Measurements from ENCODE around the gene PPM1H.

DNA sequence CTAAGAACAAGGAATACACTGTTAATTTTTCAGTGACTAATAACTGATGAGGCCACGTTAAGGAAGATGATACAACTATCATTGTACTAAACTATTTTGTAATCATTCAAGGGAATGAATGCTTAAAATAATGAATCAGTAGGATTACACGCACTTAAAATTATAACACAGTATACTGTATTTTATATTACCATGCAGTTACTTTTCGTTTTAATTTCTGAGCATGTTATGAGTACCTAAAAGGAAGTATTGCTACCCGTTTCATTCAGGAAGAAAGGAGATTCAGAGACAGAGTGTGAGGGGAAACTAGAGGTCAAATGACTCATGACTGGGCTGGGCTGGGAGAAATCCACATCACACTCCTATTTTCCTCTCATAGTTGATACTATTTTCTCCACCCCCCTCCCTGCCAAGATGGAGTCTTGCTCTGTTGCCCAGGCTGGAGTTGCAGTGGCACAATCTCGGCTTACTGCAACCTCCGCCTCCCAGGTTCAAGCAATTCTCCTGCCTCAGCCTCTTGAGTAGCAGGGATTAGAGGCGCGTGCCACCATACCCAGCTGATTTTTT lies 202.0 kb downstream of the PPM1H start:
- TF ChIP-seq, protein P1, sequence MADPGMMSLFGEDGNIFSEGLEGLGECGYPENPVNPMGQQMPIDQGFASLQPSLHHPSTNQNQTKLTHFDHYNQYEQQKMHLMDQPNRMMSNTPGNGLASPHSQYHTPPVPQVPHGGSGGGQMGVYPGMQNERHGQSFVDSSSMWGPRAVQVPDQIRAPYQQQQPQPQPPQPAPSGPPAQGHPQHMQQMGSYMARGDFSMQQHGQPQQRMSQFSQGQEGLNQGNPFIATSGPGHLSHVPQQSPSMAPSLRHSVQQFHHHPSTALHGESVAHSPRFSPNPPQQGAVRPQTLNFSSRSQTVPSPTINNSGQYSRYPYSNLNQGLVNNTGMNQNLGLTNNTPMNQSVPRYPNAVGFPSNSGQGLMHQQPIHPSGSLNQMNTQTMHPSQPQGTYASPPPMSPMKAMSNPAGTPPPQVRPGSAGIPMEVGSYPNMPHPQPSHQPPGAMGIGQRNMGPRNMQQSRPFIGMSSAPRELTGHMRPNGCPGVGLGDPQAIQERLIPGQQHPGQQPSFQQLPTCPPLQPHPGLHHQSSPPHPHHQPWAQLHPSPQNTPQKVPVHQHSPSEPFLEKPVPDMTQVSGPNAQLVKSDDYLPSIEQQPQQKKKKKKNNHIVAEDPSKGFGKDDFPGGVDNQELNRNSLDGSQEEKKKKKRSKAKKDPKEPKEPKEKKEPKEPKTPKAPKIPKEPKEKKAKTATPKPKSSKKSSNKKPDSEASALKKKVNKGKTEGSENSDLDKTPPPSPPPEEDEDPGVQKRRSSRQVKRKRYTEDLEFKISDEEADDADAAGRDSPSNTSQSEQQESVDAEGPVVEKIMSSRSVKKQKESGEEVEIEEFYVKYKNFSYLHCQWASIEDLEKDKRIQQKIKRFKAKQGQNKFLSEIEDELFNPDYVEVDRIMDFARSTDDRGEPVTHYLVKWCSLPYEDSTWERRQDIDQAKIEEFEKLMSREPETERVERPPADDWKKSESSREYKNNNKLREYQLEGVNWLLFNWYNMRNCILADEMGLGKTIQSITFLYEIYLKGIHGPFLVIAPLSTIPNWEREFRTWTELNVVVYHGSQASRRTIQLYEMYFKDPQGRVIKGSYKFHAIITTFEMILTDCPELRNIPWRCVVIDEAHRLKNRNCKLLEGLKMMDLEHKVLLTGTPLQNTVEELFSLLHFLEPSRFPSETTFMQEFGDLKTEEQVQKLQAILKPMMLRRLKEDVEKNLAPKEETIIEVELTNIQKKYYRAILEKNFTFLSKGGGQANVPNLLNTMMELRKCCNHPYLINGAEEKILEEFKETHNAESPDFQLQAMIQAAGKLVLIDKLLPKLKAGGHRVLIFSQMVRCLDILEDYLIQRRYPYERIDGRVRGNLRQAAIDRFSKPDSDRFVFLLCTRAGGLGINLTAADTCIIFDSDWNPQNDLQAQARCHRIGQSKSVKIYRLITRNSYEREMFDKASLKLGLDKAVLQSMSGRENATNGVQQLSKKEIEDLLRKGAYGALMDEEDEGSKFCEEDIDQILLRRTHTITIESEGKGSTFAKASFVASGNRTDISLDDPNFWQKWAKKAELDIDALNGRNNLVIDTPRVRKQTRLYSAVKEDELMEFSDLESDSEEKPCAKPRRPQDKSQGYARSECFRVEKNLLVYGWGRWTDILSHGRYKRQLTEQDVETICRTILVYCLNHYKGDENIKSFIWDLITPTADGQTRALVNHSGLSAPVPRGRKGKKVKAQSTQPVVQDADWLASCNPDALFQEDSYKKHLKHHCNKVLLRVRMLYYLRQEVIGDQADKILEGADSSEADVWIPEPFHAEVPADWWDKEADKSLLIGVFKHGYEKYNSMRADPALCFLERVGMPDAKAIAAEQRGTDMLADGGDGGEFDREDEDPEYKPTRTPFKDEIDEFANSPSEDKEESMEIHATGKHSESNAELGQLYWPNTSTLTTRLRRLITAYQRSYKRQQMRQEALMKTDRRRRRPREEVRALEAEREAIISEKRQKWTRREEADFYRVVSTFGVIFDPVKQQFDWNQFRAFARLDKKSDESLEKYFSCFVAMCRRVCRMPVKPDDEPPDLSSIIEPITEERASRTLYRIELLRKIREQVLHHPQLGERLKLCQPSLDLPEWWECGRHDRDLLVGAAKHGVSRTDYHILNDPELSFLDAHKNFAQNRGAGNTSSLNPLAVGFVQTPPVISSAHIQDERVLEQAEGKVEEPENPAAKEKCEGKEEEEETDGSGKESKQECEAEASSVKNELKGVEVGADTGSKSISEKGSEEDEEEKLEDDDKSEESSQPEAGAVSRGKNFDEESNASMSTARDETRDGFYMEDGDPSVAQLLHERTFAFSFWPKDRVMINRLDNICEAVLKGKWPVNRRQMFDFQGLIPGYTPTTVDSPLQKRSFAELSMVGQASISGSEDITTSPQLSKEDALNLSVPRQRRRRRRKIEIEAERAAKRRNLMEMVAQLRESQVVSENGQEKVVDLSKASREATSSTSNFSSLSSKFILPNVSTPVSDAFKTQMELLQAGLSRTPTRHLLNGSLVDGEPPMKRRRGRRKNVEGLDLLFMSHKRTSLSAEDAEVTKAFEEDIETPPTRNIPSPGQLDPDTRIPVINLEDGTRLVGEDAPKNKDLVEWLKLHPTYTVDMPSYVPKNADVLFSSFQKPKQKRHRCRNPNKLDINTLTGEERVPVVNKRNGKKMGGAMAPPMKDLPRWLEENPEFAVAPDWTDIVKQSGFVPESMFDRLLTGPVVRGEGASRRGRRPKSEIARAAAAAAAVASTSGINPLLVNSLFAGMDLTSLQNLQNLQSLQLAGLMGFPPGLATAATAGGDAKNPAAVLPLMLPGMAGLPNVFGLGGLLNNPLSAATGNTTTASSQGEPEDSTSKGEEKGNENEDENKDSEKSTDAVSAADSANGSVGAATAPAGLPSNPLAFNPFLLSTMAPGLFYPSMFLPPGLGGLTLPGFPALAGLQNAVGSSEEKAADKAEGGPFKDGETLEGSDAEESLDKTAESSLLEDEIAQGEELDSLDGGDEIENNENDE (IDR thresholded peaks at IDR 0.05; ENCODE audit: insufficient replicate concordance, low read length), result no peak
- TF ChIP-seq EZH2 (IDR thresholded peaks at IDR 0.05; ENCODE audit: low read depth, low read length, severe bottlenecking) (no peak), TCF12 (IDR thresholded peaks at IDR 0.05; ENCODE audit: low read depth, low read length) (no peak), CEBPB (IDR thresholded peaks at IDR 0.05; ENCODE audit: low read depth, low read length) (no peak), CHD2 (IDR thresholded peaks at IDR 0.05; ENCODE audit: low read length) (no peak), YY1 (IDR thresholded peaks at IDR 0.05; ENCODE audit: low read depth, low read length) (no peak), BACH1 (IDR thresholded peaks at IDR 0.05; ENCODE audit: low read length) (no peak), POLR2A (IDR thresholded peaks at IDR 0.05; ENCODE audit: control extremely low read depth in 1 of 2, low read depth in 2 of 2, low read length in 2 of 2) (no peak), RFX5 (IDR thresholded peaks at IDR 0.05; ENCODE audit: borderline replicate concordance, low read depth, low read length) (no peak), GTF2F1 (IDR thresholded peaks at IDR 0.05; ENCODE audit: borderline replicate concordance, low read depth, low read length) (no peak), EP300 (IDR thresholded peaks at IDR 0.05; ENCODE audit: borderline replicate concordance in 1 of 2, low read depth in 2 of 2, low read length in 2 of 2) (no peak), POLR2AphosphoS5 (IDR thresholded peaks at IDR 0.05; ENCODE audit: low read depth, low read length) (no peak), RAD21 (IDR thresholded peaks at IDR 0.05 in 1 of 2, conservative IDR thresholded peaks at IDR 0.05 in 1 of 2; ENCODE audit: low read depth in 2 of 2, low read length in 2 of 2) (no peak)
- TF ChIP-seq, protein P2, sequence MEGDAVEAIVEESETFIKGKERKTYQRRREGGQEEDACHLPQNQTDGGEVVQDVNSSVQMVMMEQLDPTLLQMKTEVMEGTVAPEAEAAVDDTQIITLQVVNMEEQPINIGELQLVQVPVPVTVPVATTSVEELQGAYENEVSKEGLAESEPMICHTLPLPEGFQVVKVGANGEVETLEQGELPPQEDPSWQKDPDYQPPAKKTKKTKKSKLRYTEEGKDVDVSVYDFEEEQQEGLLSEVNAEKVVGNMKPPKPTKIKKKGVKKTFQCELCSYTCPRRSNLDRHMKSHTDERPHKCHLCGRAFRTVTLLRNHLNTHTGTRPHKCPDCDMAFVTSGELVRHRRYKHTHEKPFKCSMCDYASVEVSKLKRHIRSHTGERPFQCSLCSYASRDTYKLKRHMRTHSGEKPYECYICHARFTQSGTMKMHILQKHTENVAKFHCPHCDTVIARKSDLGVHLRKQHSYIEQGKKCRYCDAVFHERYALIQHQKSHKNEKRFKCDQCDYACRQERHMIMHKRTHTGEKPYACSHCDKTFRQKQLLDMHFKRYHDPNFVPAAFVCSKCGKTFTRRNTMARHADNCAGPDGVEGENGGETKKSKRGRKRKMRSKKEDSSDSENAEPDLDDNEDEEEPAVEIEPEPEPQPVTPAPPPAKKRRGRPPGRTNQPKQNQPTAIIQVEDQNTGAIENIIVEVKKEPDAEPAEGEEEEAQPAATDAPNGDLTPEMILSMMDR (IDR thresholded peaks at IDR 0.05; ENCODE audit: control extremely low read depth in 1 of 3, insufficient read depth in 1 of 3, low read depth in 1 of 3, low read length in 3 of 3), result no peak
